ENCODE results near the gene VPS52.

VPS52 gene

GRCh38 chr6:33297406-33297955 lies 25.8 kb upstream of the VPS52 start (continued):
- no peak for TF ChIP-seq EGR2 (tag by site-specific recombination; IDR thresholded peaks at IDR 0.05; ENCODE audit: low read depth)

DNA sequence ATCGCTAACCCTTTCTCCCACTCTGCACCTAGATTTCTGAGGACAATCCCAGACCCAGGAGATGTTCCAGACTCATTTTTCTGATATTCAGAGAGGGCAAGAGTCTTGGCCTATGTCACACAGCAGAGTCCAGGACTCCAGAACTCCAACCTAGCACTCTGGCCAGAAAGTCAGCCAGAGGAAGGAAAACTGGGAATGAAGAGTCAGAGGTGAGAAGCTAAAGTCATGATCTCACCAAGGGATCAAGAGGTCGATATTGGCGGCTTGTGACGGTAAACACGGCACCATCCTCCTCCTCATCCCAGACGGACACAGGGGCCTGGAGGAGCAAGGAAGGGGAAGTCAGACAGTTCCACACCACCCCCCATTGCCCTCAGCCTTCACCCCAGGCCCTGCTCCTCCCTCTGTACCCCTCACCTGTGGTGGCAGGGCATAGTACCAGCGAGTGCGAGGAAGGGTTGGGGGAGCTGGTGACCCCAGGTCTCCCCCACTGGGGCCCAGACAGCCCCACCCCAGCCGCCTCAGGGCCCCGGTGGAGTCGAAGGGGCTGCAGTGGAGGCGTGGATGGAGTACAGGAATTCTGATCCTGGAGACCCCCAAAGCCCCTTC lies 25.2 kb upstream of the VPS52 start:
- peaks cover 4 to 47% of the 10 kb centered on the region in 2 experiments; a peak in 2 of 3 replicates for H3K36me3 ChIP-seq (ENCODE audit: control insufficient read depth in 2 of 2, insufficient read depth in 1 of 2, low read length in 2 of 2)
- CTCF ChIA-PET: interaction anchor here (0.8 to 1.6 kb wide), 5 partner anchors 8 to 94 kb away, joined by 3 to 9 read pairs (median 4); partner anchors contain the start of genes B3GALT4 and WDR46
- no peak overlapping the region for H3K27ac ChIP-seq (ENCODE audit: extremely low read depth, low read depth, low read length)
- POLR2A ChIA-PET: interaction anchor here (1.0 to 3.6 kb wide), 7 partner anchors 9 to 325 kb away, joined by 4 to 57 read pairs (median 50); partner anchors contain the start of genes B3GALT4, PFDN6, RPS18 and TAPBP
- H3K4me1 ChIP-seq (ENCODE audit: control insufficient read depth, insufficient read depth, low read length): no peaks in the 10 kb centered on the region
- H3K4me3 ChIP-seq (ENCODE audit: low read depth, low read length): no peak overlapping the region
- TF ChIP-seq ZNF521 (tag by site-specific recombination; IDR thresholded peaks at IDR 0.05): no peak
- peak; percentile 96 for TF ChIP-seq ZNF768 (tag by site-specific recombination; IDR thresholded peaks at IDR 0.05)
- TF ChIP-seq ZNF514 (tag by site-specific recombination; IDR thresholded peaks at IDR 0.05): no peak
- no peaks in the 10 kb centered on the region for H3K9me3 ChIP-seq (ENCODE audit: control insufficient read depth, insufficient read depth, low read depth, low read length)

GRCh38 chr6:33295621-33296369 lies 24.1 kb upstream of the VPS52 start:
- H3K36me3 ChIP-seq (ENCODE audit: control insufficient read depth in 2 of 2, insufficient read depth in 1 of 2, low read length in 2 of 2): peaks cover 0 to 54% of the 10 kb centered on the region in 2 experiments; a peak in 2 of 3 replicates
- TF ChIP-seq RBAK (tag by site-specific recombination; IDR thresholded peaks at IDR 0.05) (no peak), ZNF366 (tag by site-specific recombination; conservative IDR thresholded peaks at IDR 0.05) (no peak), GLIS2 (tag by site-specific recombination; IDR thresholded peaks at IDR 0.05) (no peak), BCL11A (tag by site-specific recombination; IDR thresholded peaks at IDR 0.05; ENCODE audit: low read depth) (peak; percentile 90), BCL11B (tag by site-specific recombination; IDR thresholded peaks at IDR 0.05; ENCODE audit: low read depth) (peak; percentile 98)
- ChIA-PET CTCF (interaction anchor here (0.6 to 1.3 kb wide), 5 partner anchors 7 to 145 kb away, joined by 3 to 4 read pairs (median 3); partner anchors contain the start of gene WDR46), POLR2A (interaction anchor here (1.5 to 2.4 kb wide), 3 partner anchors 15 to 19 kb away, joined by 5 to 8 read pairs (median 7); partner anchors contain the start of genes B3GALT4 and TAPBP)
- H3K4me1 ChIP-seq (ENCODE audit: control insufficient read depth, insufficient read depth, low read length): no peaks in the 10 kb centered on the region
- no peak overlapping the region for H3K4me3 ChIP-seq (ENCODE audit: low read depth, low read length)
- H3K27ac ChIP-seq (ENCODE audit: extremely low read depth, low read depth, low read length): no peak overlapping the region
- no peaks in the 10 kb centered on the region for H3K9me3 ChIP-seq (ENCODE audit: control insufficient read depth, insufficient read depth, low read depth, low read length)

- no peaks in the 10 kb centered on the region for H3K9me3 ChIP-seq (ENCODE audit: control insufficient read depth, insufficient read depth, low read depth, low read length)
- POLR2A ChIA-PET: interaction anchor here (2.1 kb wide), 1 partner anchor 13 kb away, joined by 7 read pairs; no protein-coding TSS in a partner anchor
- peaks cover 0 to 60% of the 10 kb centered on the region in 2 experiments; a peak in 2 of 3 replicates for H3K36me3 ChIP-seq (ENCODE audit: control insufficient read depth in 2 of 2, insufficient read depth in 1 of 2, low read length in 2 of 2)
- no peak overlapping the region for H3K4me3 ChIP-seq (ENCODE audit: low read depth, low read length)
- TF ChIP-seq ZNF585B (tag by site-specific recombination; IDR thresholded peaks at IDR 0.05): no peak
- TF ChIP-seq, protein P1, sequence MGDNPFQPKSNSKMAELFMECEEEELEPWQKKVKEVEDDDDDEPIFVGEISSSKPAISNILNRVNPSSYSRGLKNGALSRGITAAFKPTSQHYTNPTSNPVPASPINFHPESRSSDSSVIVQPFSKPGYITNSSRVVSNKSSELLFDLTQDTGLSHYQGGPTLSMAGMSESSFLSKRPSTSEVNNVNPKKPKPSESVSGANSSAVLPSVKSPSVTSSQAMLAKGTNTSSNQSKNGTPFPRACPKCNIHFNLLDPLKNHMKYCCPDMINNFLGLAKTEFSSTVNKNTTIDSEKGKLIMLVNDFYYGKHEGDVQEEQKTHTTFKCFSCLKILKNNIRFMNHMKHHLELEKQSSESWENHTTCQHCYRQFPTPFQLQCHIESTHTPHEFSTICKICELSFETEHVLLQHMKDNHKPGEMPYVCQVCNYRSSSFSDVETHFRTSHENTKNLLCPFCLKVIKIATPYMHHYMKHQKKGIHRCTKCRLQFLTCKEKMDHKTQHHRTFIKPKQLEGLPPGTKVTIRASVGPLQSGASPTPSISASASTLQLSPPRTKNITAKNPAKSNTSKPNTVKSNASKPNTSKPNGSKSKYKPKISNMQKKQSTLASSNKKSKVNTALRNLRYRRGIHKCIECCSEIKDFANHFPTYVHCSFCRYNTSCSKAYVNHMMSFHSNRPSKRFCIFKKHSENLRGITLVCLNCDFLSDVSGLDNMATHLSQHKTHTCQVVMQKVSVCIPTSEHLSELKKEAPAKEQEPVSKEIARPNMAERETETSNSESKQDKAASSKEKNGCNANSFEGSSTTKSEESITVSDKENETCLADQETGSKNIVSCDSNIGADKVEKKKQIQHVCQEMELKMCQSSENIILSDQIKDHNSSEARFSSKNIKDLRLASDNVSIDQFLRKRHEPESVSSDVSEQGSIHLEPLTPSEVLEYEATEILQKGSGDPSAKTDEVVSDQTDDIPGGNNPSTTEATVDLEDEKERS (tag by site-specific recombination; IDR thresholded peaks at IDR 0.05): no peak
- TF ChIP-seq ZNF76 (tag by site-specific recombination; IDR thresholded peaks at IDR 0.05; ENCODE audit: borderline replicate concordance, low read depth): no peak
- TF ChIP-seq ZNF174 (tag by site-specific recombination; IDR thresholded peaks at IDR 0.05): no peak
- no peak for TF ChIP-seq ZNF692 (tag by site-specific recombination; IDR thresholded peaks at IDR 0.05)
- TF ChIP-seq HOXA7 (CRISPR knock-in tag; IDR thresholded peaks at IDR 0.05; ENCODE audit: borderline replicate concordance): no peak
- TF ChIP-seq SCRT2 (tag by site-specific recombination; IDR thresholded peaks at IDR 0.05): peak; percentile 62; the same call in 1 of the 2 replicates
- TF ChIP-seq SP3 (tag by site-specific recombination; IDR thresholded peaks at IDR 0.05): no peak
- no peak for TF ChIP-seq ZNF146 (tag by site-specific recombination; IDR thresholded peaks at IDR 0.05)
- no peak for TF ChIP-seq RBAK (tag by site-specific recombination; IDR thresholded peaks at IDR 0.05)
- TF ChIP-seq ZBTB17 (tag by site-specific recombination; IDR thresholded peaks at IDR 0.05): 0 out of 2 replicates have a peak, but pooled peaks have one; percentile 11
- peaks cover 5% of the 10 kb centered on the region; the same call in 1 of the 2 replicates for H3K4me1 ChIP-seq (ENCODE audit: control insufficient read depth, insufficient read depth, low read length)
- no peak overlapping the region for H3K27ac ChIP-seq (ENCODE audit: extremely low read depth, low read depth, low read length)
- CTCF ChIA-PET: interaction anchor here (1.1 kb wide), 1 partner anchor 18 kb away, joined by 4 read pairs; no protein-coding TSS in a partner anchor
Observed at GRCh38 chr6:33294086-33294823, 22.6 kb upstream of the VPS52 start.
